BE2C (cell line): ENCODE measurements around the gene NEGR1.

Experiments used
- DNase-seq: peaks from one replicate; pipeline ENCODE4 v3.0.0-alpha.2; 2020
- H3K27me3 ChIP-seq: fragments of 250-450 bp; sonication (Bioruptor Pico); 2 replicates; pipeline ENCODE4 v1.5.1; 2020; ENCODE audit warnings: mild to moderate bottlenecking
- H3K36me3 ChIP-seq: fragments of 250-450 bp; sonication (Bioruptor Pico); 2 replicates; pipeline ENCODE4 v1.5.1; 2020; ENCODE audit warnings: mild to moderate bottlenecking
- H3K4me1 ChIP-seq: fragments of 250-450 bp; sonication (Bioruptor Pico); 2 replicates; pipeline ENCODE4 v1.5.1; 2020
- H3K4me3 ChIP-seq: 2 replicates; pipeline ENCODE4 v1.5.1; 2011; ENCODE audit warnings: low read depth, low read length
- H3K9me3 ChIP-seq: fragments of 250-450 bp; sonication (Bioruptor Pico); 2 replicates; pipeline ENCODE4 v1.5.1; 2020
- TF ChIP-seq, protein P1 (sequence below): IDR thresholded peaks from 2 replicates; pipeline ENCODE4 v1.5.1; 2012; ENCODE audit warnings: mild to moderate bottlenecking, low read depth, low read length

The NEGR1 gene

DNA sequence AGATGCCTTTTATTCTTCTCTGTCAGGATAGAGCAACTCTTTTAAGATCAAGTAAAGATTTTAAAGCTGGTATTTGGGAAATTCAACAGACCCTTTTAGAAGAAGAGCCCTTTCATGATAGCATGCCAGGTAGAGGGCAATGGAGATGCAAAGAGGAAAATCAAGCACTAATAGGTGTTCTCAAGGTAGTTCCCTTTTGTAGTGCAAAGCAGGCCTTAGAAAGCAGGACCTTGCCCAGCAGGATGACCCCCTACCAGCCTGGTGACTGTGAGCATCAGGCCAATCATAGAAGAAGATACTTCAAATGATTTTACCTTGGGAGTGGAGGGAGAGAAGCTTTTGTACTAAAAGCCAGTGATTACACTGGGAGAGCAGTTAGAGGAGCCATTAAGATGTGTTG lies 820.1 kb downstream of the NEGR1 start:
- no peaks in the 10 kb centered on the region for H3K36me3 ChIP-seq
- TF ChIP-seq, protein P1, sequence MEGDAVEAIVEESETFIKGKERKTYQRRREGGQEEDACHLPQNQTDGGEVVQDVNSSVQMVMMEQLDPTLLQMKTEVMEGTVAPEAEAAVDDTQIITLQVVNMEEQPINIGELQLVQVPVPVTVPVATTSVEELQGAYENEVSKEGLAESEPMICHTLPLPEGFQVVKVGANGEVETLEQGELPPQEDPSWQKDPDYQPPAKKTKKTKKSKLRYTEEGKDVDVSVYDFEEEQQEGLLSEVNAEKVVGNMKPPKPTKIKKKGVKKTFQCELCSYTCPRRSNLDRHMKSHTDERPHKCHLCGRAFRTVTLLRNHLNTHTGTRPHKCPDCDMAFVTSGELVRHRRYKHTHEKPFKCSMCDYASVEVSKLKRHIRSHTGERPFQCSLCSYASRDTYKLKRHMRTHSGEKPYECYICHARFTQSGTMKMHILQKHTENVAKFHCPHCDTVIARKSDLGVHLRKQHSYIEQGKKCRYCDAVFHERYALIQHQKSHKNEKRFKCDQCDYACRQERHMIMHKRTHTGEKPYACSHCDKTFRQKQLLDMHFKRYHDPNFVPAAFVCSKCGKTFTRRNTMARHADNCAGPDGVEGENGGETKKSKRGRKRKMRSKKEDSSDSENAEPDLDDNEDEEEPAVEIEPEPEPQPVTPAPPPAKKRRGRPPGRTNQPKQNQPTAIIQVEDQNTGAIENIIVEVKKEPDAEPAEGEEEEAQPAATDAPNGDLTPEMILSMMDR: no peak

DNA sequence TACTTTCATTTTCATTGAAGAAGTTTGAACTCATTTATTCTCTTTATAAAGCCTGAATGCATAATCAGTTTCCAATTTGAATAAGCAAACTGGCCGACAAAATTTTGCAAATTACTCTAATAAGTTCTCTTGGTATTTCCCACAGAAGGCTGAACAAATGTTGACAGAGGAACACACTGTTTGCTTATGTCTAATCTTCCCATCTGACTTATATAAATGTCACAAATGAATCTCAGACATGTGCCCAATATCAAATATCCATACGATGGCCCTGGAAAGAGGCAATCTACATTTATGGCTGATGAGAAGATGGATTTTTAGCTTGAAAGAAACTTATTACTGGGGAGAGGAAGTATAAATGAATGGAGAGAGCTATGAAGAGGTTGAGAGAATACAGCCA lies 820.9 kb downstream of the NEGR1 start:
- Histone ChIP-seq H3K9me3 (no peaks in the 10 kb centered on the region), H3K36me3 (no peaks in the 10 kb centered on the region), H3K27me3 (no peaks in the 10 kb centered on the region), H3K4me1 (no peaks in the 10 kb centered on the region), H3K4me3 (no peak overlapping the region)
- no peak for DNase-seq
- TF ChIP-seq, protein P1: no peak

More for the DNA sequence above, 820.1 kb downstream of the NEGR1 start:
- H3K9me3 ChIP-seq: no peaks in the 10 kb centered on the region
- no peaks in the 10 kb centered on the region for H3K4me1 ChIP-seq
- DNase-seq: no peak
- no peaks in the 10 kb centered on the region for H3K27me3 ChIP-seq
- no peak overlapping the region for H3K4me3 ChIP-seq

DNA sequence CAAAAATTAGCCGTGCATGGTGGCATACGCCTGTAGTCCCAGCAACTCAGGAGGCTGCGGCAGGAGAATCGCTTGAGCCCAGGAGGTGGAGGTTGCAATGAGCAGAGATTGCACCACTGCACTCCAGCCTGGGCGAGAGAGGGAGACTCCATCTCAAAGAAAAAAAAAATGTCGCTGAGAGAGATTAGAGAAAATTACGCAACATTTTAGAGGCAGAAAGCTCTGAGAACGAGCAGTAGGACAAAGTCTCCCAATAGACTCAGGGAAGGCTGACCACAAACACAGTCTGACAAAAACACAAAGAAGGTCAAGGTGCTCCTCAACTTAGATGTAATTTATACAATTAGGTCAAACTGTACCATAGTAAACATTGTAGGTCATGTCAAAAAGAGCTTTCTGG lies 833.9 kb downstream of the NEGR1 start:
- TF ChIP-seq, protein P1: no peak
- no peaks in the 10 kb centered on the region for H3K27me3 ChIP-seq
- H3K9me3 ChIP-seq: no peaks in the 10 kb centered on the region
- H3K4me3 ChIP-seq: no peak overlapping the region
- DNase-seq: no peak
- no peaks in the 10 kb centered on the region for H3K36me3 ChIP-seq
- no peaks in the 10 kb centered on the region for H3K4me1 ChIP-seq

DNA sequence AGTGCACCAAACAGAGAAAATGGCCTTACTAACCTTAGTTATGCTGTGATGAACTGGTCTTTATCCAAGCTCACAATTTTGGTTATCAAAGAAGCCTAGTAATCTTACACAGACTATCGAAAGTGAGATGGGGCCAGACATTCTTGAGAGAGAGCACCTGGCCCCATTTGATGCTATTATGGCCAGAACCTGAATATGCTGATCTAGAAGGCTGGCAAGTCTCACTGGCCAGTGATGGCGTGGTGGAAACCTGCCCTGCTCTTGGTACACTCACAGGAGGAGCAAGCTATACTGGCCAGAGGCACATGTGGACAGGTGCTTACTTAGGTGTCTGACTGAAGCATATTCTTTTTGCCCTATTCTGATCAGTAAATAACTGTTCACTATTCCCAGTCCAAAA lies 843.7 kb downstream of the NEGR1 start:
- TF ChIP-seq, protein P1: no peak
- Histone ChIP-seq H3K4me3 (no peak overlapping the region), H3K36me3 (no peaks in the 10 kb centered on the region), H3K27me3 (no peaks in the 10 kb centered on the region), H3K9me3 (no peaks in the 10 kb centered on the region), H3K4me1 (no peaks in the 10 kb centered on the region)
- DNase-seq: no peak

DNA sequence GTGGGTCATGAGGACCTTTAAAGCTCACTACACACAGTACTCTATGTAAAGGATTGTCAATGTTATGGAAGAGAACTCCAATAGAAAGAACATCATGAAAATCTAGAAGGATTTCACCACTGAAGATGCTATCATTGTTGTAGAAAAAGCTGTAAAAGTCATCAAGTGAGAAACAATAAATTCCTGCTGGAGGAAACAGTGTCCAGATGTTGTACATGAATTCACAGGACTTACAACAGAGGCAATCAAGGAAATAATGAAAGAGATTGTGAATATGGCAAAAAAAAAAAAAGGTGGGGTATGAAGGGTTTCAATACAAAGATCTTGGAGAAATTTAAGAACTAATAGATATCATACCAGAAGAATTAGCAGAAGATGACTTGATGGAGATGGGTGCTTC lies 846.4 kb downstream of the NEGR1 start:
- Histone ChIP-seq H3K4me3 (no peak overlapping the region), H3K27me3 (no peaks in the 10 kb centered on the region), H3K36me3 (no peaks in the 10 kb centered on the region), H3K4me1 (no peaks in the 10 kb centered on the region), H3K9me3 (no peaks in the 10 kb centered on the region)
- no peak for DNase-seq
- TF ChIP-seq, protein P1: no peak

DNA sequence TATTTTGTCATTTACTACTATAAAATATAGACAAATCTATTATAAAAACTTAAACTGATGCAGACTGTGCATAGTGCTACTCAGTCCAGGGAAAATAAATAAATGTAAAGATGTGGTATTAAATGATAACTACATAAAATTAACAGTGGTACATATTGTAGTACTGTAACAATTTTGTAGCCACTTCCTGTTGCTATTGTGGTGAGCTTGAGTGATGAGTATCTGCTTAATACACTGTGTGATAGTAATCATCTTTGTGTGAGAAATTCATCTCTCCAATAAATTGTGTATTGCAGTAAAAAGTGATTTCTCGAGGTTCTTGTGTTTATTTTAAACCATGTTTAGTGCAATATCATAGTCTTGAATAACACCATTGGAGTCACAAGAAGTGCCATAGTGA lies 848.1 kb downstream of the NEGR1 start:
- no peak overlapping the region for H3K4me3 ChIP-seq
- DNase-seq: no peak
- TF ChIP-seq, protein P1: no peak
- H3K4me1 ChIP-seq: no peaks in the 10 kb centered on the region
- no peaks in the 10 kb centered on the region for H3K27me3 ChIP-seq
- no peaks in the 10 kb centered on the region for H3K9me3 ChIP-seq
- no peaks in the 10 kb centered on the region for H3K36me3 ChIP-seq
